Measurements from ENCODE around the gene DNER.

- TF ChIP-seq CTCF (IDR thresholded peaks at IDR 0.05) (no peak), POLR2A (IDR thresholded peaks at IDR 0.05) (no peak)
These were observed 138.6 kb downstream of the DNER start for GRCh38 chr2:229575569-229576315.
